Stimulated activated CD8-positive, alpha-beta memory T cell treated with anti-CD3 and anti-CD28 coated beads, Interleukin-4, amount 100 ng/mL, for 24 hours (primary cell): Measurements from ENCODE around the gene TAAR9.
A peak's percentile ranks its signal among the peaks of the same experiment; 100 is the strongest.

Experiments used
- DNase-seq: peaks from one replicate; pipeline ENCODE4 v3.0.0-alpha.2; 2020; ENCODE audit warnings: low read depth

The TAAR9 gene, protein sequence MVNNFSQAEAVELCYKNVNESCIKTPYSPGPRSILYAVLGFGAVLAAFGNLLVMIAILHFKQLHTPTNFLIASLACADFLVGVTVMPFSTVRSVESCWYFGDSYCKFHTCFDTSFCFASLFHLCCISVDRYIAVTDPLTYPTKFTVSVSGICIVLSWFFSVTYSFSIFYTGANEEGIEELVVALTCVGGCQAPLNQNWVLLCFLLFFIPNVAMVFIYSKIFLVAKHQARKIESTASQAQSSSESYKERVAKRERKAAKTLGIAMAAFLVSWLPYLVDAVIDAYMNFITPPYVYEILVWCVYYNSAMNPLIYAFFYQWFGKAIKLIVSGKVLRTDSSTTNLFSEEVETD

DNA sequence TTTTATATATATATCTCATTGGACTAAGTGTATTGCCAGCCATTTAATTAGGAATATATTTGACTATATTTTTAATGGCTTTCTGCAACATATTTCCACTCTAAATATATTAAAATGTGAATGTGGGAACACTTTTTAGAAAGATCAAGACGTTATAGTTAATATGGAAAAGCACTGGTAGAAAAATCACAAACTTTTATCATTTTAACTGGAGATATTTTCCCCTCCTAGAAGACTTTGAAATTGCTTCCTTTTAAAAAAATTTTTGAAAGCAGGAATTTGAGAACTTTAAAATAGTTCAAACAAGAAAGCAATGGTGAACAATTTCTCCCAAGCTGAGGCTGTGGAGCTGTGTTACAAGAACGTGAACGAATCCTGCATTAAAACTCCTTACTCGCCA is at the start of gene TAAR9:
TSS of gene TAAR9 (plus strand) at position 301 of the 400 bp plus-strand sequence. CDS start at position 314, 13 bp downstream.
- no peak for DNase-seq

DNA sequence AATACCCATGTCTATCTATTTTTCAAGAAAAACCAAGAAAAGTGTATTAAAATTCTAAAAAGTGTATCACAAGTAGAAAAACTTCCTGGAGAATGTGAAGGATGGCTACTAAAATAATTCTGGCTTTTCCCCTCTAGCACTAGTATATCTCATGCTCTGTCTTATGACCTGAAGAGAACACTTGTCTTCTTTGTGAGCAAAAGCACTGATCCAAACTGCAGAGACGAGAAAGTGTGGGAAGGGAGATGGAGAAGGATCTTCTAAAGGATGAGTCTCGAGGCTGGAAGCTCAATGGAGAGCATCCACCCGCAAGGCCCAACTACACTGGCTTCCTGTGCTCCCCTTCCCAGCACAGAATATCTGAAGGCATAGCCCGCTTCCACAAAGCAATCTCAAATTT is 48.7 kb upstream of the TAAR9 start:
- no peak for DNase-seq

DNA sequence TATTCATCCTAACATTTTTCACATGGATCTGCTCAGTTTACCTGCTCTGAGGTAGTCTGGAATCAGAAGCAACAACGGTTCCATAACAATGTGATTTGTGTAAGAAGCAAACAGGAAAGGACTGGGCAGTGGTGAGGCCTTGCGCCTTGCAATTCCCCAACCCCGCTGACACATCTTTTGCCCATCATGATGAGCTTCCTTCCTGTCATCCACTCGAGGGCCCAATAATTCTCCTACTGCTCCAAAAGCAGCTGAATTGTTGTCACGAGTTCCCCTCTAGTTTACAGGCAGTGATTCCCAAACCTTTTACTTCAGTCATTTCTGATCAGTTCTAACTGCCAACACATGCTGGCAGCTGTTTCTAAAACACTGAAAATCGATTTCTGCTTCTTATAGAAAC is 48.1 kb upstream of the TAAR9 start:
- no peak for DNase-seq

DNA sequence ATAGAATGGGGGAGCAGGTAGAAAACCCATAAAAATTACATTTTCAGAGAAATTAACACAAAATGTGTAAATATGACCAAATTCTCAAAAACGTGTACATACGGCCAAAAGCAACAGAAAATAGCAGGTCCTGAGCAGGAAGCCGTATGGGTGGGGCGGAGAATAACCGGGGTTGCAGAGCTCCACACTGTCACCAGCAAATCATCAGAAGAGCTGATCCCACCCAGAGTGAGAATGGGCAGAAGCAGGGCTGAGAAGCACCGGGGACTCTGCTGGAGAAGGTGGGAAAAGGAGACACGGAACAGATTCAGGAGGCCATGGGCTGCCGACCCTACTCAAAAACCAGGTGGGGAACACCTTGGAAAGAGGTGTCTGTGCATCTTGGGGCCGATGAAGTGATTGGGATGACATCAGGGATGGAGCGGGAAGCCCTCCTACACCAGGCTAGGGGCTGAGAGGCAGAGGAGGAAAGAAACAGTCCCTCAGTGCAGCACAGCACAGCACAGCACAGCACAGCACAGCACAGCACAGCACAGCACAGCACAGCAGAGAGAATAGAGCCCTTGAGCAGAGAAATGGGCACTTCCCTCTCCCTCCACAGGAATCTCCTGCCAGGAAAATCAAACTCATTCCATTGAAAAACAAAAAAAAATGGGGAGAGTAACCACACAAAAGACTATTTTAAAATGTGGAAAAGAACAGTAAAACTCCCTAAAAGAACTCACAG is 47.4 kb upstream of the TAAR9 start:
- DNase-seq, result no peak

DNA sequence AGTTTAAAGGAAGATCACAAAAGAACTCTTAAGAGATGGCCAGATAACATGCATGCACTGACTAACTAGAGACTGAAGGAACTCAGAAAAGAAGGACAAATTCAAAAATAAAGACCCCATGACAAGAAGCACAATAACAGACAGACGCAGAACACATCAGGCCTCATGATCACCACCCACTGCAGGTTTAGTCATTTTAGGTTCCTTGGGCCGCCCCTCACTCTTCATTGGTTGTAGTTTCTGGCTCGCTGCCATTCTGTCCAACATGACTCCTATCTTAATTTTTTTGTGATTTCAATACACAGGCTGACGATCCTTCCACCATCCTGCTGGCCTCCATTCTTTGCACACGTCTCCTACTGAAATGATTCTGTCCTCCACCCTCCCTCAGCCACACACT is 46.8 kb upstream of the TAAR9 start:
- no peak for DNase-seq

DNA sequence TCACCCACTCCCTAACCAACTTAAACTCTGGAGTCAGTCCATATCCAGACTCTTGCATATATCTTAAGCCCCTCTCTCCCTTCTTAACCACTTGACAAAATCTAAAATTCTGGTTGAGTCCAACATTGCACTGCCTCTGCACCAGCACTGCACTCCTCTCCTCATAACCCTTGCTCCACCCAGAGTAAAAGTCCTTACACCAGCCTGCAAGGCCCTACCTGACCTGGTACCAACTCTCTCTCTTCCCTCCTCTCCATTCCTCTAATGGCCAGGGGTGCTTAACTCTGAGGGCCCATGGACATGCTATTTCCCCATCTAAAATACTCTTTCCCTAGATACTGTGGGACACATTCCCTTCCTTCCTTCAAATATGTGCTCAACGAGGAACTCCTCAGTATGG is 46.2 kb upstream of the TAAR9 start:
- no peak for DNase-seq

DNA sequence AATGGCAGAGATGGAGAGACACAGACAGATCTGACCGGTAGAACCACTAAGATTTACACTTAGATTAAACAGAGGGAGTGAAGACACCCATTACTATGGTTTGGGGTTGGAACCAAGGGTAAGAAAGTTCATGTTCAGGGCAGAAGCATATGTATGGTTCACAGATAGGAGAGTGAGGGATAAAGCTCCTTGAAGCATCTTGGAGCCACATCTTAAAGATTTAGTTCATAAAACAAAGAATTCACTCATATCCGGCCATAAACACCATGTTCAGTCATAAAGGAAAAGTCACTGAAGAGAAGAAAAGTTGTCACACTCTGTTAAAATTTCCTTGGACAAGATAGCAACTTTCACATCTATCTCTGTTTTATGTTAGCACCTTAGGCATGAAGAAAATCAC is 43.1 kb upstream of the TAAR9 start:
- no peak for DNase-seq

DNA sequence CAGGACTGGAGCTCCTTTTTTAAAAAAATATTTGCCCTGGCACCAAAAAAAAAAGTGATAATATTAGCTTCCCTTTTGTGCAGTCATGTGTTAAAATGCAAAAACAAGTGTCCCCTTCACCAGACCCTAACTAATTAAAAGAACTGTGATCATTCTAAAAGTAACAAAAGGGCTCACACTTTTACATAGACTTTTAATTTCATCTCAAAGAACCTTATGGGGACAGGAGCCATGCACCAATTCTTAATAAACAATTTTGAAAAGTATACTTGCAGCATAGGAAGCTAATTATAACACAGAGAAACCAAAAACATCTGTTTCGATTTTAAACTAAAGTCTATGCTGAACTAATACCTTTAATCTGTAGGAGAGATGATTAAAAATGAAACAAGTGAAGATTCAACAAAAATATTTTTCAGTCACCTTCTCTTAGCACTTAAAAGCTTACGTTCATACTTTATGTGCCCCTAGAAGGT is 42.4 kb upstream of the TAAR9 start:
- no peak for DNase-seq

DNA sequence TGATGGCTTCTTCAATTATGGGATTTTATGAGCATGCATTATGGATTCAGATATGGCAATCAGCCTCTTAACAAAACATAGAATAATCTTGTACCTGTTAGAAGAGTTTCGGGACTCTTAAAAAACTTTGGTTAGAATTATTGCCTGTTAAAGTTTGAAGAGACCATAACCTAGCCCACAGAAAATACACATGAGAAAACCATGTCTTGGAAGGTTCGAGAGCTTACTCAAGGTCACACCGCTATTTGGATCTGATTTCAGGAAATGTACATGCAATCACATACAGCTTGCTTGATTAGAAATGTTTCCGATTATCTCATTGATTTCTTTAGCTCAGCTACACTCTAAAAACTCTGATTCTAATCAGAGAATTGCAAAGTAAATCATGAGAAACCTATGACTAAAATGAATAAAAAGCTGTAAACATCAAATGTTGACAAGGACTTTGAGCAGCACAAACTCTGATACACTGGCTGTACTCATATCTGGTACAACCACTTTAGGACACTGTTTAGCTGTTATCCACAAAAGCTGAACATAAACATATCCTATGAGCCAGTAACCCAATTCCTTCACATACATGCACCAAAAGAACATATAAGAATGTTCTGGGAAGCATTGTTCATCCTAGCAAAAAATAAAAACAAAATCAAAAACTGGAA is 41.4 kb upstream of the TAAR9 start:
- no peak for DNase-seq

DNA sequence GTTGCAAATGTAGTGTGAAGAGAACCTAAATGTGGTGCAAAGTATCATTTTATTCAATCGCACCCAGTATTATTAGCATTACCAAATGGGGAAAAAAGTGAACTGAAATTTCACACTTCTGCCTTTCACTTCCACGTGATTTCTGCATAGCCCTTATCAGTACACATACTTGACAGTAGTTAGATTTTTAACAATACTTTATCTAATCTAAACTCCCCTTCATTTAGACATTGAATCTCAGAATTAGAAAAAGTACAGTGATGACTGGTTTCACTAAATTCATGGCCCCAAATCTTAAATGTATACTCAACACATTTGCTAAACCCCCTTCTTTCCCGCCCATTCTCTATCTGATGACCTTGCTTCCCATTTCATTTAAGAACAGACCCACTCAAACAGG is 39.4 kb upstream of the TAAR9 start:
- no peak for DNase-seq

DNA sequence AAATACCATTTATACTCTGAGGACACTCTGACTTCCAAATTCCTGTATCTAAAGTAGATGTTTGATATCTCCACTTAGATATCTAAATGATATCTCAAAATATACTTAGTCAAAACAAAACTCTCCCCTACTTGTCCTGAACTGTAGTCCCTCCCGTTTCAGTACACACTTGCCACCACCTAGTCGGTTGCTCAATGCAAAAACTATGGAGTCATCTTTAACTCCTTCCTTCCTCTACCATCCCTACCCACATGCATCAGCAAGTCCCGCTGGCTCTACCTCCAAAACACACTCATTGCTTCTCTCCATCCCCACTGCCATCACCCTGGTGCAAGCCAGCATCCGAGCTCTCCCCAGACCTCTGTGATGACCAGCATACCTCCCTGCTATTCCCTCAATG is 38.3 kb upstream of the TAAR9 start:
- no peak for DNase-seq

DNA sequence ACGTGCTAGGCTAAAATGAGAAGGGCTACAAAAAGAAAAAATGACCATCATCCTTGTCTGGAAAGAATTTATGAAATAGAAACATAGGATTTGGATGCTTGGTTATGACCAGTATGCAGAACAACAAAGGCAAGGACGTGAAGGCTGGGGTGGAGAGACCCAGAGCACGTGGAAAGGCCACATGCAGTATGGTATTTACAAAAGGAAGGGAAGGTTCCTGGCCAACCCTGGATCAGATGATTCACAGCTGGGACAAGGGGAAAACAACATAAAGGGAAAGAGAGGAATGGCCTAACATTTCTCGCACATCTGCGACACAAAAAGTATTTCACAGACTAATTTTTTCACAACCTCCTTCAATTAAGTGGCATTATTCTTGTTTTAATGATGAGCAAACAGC is 33.3 kb upstream of the TAAR9 start:
- no peak for DNase-seq

DNA sequence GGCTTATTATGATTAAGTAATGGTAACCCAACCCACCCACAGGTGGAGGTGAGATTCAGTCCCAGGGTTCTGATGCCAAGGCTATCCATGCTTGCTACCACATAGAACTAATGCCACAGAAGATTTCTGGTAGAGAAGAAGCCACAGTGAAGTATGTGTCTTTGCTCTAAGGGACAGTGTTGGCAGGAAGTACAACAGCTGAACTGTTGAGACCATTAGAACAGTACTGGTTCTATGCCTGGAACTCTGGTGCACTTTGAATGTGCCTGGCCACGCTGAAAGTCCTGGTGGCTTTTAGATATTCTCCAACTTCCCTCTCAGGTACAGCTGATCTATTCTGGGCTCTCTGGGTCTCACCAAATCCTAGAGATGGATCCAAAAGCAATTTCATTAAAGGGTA is 32.9 kb upstream of the TAAR9 start:
- no peak for DNase-seq

DNA sequence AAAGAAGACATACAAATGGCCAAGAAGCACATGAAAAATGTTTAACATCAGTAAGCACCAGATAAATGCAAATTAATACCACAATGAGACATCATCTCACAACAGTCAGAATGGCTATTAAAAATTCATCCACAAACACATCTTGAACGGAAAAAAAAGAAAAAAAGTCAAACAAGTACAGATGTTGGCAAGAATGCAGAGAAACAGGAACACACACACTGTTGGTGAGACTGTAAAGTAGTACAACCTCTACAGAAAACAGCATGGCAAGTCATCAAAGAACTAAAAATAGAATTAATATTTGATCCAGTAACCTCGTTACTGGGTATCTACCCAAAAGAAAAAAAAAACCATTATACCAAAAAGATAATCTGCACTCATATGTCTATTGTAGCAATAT is 31.6 kb upstream of the TAAR9 start:
- no peak for DNase-seq

DNA sequence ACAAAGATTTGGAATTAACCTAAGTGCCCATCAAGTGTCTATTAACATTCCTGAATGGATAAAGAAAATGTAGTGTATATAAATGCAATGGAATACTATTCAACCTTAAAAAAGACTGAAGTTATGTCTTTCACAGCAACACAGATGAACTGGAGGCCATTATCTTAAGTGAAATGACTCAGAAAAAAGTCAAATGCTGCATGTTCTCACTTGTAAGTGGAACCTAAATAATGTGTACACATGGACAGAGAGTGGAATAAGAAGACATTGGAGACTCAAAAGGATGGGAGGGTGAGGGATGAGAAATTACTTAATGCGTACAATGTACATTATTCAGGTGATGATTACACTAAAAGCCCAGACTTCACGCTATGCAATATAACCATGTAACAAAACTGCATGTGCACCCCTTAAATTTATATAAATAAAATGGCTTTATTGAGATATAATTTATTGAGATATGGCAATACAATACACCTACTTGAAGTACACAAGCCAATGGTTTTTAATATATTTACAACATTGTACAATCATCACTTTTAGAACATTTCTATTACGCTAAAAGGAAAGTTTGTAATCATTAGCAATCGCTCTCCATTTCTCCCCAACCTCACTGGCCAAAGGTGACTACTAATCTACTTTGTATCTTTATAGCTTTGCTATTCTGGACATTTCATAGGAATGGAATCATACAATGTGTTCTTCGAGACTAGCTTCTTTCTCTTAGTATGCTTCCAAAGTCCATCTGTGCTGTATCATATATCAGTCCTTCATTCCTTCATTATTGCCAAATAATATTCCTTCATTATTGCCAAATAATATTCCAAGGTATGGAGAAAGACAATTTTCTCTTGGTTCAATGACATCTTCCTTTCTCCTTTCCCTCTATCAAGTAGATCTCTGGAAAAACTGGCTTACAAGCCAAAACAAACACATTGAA is 30.9 kb upstream of the TAAR9 start:
- DNase-seq, result no peak

DNA sequence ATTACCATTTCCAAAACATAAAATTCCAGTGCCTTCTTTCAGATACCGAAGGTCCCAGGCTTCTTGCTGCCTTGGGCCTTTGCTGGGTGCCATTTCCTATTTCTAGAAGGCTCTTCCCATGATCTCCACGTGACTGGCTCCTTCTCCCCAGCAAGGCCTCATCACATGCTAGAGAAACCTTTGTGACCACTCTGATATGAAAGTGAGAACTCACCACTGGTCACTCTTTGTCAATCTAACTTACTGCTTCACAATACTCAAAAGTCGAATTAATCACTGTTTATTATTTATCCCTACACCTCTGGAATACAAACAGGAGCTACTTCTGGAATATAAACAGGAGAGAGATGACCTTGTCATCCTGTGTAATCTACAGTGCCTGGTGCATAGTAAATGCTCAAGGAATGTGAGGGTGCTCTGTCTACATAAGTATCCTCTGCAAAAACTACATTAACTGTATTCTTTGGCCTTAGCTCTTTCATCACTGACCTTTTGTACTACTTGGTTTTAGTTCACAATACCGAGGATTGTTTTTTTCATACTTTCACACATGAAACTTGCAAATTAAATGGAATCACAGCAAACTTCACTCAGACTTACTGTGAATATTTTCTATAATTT is 26.8 kb upstream of the TAAR9 start:
- no peak for DNase-seq

DNA sequence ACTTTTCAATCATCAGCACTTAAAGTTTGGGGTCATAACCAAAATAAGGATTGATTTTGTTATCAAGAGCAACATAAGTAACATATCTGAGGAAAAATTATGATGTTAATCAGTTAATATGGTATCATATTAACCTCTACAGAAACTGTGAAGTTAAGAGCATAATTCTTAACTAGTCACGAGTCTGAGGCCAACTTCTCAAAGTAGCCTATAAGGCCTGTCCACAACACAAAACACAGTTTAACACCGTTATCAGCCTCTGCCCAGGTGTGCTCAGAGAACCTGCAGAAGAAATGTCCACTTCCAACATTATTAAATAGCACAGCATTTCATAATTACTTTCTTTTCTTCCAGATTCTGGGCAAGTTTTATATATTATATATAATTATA is 26.3 kb upstream of the TAAR9 start:
- DNase-seq, result no peak

DNA sequence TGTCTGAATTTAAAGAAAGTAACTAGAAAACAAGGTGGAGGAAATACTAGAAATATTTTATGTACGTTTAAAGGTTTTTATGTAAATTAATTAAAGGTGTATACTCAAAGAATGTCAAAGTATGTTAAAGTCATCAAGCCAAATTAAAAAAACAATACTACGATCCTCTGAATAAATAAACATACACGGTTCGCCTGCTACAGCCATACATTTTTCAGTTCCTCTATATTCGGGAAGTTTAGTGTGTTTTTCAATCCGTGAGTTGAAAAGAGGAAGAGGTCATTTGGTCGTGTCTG is 25.8 kb upstream of the TAAR9 start:
- no peak for DNase-seq

DNA sequence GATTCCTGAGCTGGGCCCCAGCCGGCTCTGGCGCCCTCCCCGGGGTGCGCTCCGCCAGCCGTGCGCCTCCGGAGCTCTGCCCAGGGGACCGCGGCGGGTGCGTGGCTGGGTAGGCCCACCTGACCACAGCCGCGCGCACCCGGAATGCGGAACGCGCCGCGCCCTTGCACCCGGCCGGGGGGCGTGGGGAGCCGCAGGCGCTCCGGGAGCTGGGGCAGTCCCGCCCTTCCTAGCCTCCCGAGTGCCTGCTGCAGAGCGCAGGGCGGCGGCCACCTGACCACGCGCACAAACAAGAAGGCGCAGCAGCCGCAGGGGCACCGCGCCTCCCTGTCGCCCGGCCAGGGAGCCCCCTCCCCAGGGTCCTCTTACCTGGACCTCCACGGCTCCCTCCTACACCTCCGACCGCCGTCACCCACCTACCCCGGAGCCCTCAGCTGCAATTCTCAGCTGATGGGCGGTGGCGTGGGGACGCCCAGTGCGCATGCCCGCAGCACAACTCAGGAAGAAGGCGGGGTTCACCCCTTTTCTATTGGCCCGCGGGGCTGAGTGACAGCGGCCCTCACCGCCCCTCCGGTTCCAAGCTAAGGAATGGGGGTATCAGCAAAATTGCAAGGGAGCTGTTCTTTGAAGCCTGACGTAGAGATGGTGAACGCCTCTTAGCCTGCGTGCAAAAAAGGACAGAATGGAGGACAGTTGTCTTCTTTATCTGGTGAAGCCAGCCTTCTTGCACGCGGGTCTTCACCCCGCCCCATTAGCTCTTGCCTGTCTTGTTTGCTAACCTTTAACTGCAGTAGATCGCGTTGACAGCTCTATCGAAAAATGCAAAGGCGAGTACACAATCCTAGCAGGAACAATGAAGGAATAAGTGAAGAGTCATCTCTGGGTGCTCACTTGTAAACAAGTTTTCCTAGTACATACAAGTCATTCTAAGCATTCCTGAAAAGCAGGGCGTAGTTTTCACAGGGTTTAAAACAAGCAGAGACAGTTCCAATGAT is 25.1 kb upstream of the TAAR9 start, which contains the start of gene STX7:
TSS of gene STX7 (minus strand) at position 479 of the 995 bp plus-strand sequence. CDS start 9,586 bp downstream, outside the sequence.
- DNase-seq, result peak; percentile 86

DNA sequence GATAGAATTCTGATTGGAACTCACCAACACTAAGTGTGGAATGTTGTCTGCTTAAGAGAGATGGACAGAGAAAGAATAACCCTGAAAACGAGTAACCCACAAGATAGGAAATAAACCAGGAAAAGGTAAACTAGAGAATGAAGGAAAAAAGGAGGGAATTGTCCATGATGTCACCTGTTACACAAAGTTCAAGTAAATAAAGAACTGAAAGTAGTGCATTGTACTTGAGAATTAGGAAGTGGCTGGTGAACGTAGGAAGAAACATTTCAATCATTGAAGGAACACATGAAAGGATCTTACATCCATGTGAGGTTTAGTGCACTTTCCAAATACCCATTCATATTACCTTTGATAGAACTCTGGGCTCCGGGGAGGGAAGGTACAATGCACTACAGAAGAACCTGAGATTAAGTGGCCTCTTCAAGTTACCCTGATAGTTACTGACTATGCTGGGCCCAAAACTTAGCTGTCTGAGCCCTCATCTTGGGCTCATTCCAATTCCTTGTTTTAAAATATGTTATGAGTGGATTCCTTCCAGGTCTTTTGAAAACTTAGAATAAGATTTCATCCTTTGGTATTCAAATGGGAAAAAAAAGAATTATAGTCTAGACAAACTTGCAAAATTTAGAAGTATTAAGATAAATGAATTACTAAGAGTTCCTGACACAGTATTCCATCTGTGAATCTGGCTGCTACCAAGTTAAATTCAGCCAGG is 24.1 kb upstream of the TAAR9 start:
- DNase-seq, result no peak
